HG03442 (cell line): ENCODE results near the gene ZDHHC22.

Experiments
- ATAC-seq: cut with Tn5 transposase; IDR thresholded peaks from one replicate; pipeline ENCODE4 v1.9.1; 2021; ENCODE audit warnings: mild to moderate bottlenecking, moderate library complexity; ENCODE audit not compliant: unreplicated experiment

Gene ZDHHC22

GRCh38 chr14:77084985-77085384 is 56.6 kb downstream of the ZDHHC22 start:
- ATAC-seq: no peak

GRCh38 chr14:77083082-77083481 is 58.5 kb downstream of the ZDHHC22 start:
- ATAC-seq: no peak

- no peak for ATAC-seq
Measured at GRCh38 chr14:77082356-77082755, 59.2 kb downstream of the ZDHHC22 start.
